ENCODE results near the gene LTBP1. TPM values are rescaled to one million over a fixed set of nuclear protein-coding genes. Genes with fewer than 3 reads are reported as not detected.

The LTBP1 gene
- total RNA-seq, 1 experiment from 2014 or later: 13.9 TPM

GRCh38 chr2:33343387-33343895 is 396.7 kb downstream of the LTBP1 start:
- Mint-ChIP-seq H3K4me1 (ENCODE audit: low read depth, unreplicated experiment) (no peaks in the 10 kb centered on the region), H3K9me3 (ENCODE audit: low read depth, unreplicated experiment) (no peaks in the 10 kb centered on the region), H3K4me3 (ENCODE audit: low read depth, unreplicated experiment) (no peak overlapping the region), H3K27ac (ENCODE audit: unreplicated experiment) (no peak overlapping the region), H3K36me3 (ENCODE audit: insufficient read depth, unreplicated experiment) (no peaks in the 10 kb centered on the region), H3K27me3 (ENCODE audit: unreplicated experiment) (no peaks in the 10 kb centered on the region)
- BruUV-seq (replicated peaks): no TSS peak
- TF ChIP-seq CTCF (IDR thresholded peaks at IDR 0.05; ENCODE audit: unreplicated experiment): no peak
- no peak for DNase-seq
- intact Hi-C loops (cut with micrococcal nuclease; ENCODE audit: unreplicated experiment): no loop called here
- CTCF ChIA-PET: no interaction called here

GRCh38 chr2:33344230-33344629 is 397.5 kb downstream of the LTBP1 start:
- BruUV-seq (replicated peaks): no TSS peak

GRCh38 chr2:33347856-33348255 is 401.1 kb downstream of the LTBP1 start:
- intact Hi-C loops (cut with micrococcal nuclease; ENCODE audit: unreplicated experiment): no loop called here
- Mint-ChIP-seq H3K4me3 (ENCODE audit: low read depth, unreplicated experiment) (no peak overlapping the region), H3K9me3 (ENCODE audit: low read depth, unreplicated experiment) (no peaks in the 10 kb centered on the region), H3K4me1 (ENCODE audit: low read depth, unreplicated experiment) (no peaks in the 10 kb centered on the region), H3K27ac (ENCODE audit: unreplicated experiment) (no peak overlapping the region), H3K27me3 (ENCODE audit: unreplicated experiment) (no peaks in the 10 kb centered on the region), H3K36me3 (ENCODE audit: insufficient read depth, unreplicated experiment) (no peaks in the 10 kb centered on the region)
- TF ChIP-seq CTCF (IDR thresholded peaks at IDR 0.05; ENCODE audit: unreplicated experiment): no peak
- CTCF ChIA-PET: no interaction called here
- DNase-seq: no peak
- no TSS peak for BruUV-seq (replicated peaks)

More at GRCh38 chr2:33344230-33344629, 397.5 kb downstream of the LTBP1 start:
- H3K27me3 Mint-ChIP-seq (ENCODE audit: unreplicated experiment): no peaks in the 10 kb centered on the region
- no peak for DNase-seq
- H3K36me3 Mint-ChIP-seq (ENCODE audit: insufficient read depth, unreplicated experiment): no peaks in the 10 kb centered on the region
- H3K4me3 Mint-ChIP-seq (ENCODE audit: low read depth, unreplicated experiment): no peak overlapping the region
- TF ChIP-seq CTCF (IDR thresholded peaks at IDR 0.05; ENCODE audit: unreplicated experiment): no peak
- CTCF ChIA-PET: no interaction called here
- no peaks in the 10 kb centered on the region for H3K9me3 Mint-ChIP-seq (ENCODE audit: low read depth, unreplicated experiment)
- intact Hi-C loops (cut with micrococcal nuclease; ENCODE audit: unreplicated experiment): no loop called here
- no peak overlapping the region for H3K27ac Mint-ChIP-seq (ENCODE audit: unreplicated experiment)
- no peaks in the 10 kb centered on the region for H3K4me1 Mint-ChIP-seq (ENCODE audit: low read depth, unreplicated experiment)

- H3K36me3 Mint-ChIP-seq (ENCODE audit: insufficient read depth, unreplicated experiment): no peaks in the 10 kb centered on the region
- H3K9me3 Mint-ChIP-seq (ENCODE audit: low read depth, unreplicated experiment): peaks cover 3% of the 10 kb centered on the region
- CTCF ChIA-PET: no interaction called here
- intact Hi-C loops (cut with micrococcal nuclease; ENCODE audit: unreplicated experiment): no loop called here
- H3K27ac Mint-ChIP-seq (ENCODE audit: unreplicated experiment): no peak overlapping the region
- H3K4me3 Mint-ChIP-seq (ENCODE audit: low read depth, unreplicated experiment): no peak overlapping the region
- H3K4me1 Mint-ChIP-seq (ENCODE audit: low read depth, unreplicated experiment): no peaks in the 10 kb centered on the region
- no peak for DNase-seq
- H3K27me3 Mint-ChIP-seq (ENCODE audit: unreplicated experiment): no peaks in the 10 kb centered on the region
- BruUV-seq (replicated peaks): no TSS peak
- TF ChIP-seq CTCF (IDR thresholded peaks at IDR 0.05; ENCODE audit: unreplicated experiment): no peak
Observed at GRCh38 chr2:33350632-33351031, 403.9 kb downstream of the LTBP1 start.

Measured in Calu3 (cell line).